Suprapubic skin (tissue), 4 donors: ENCODE results near the gene WDR54.

Source experiments
- CTCF ChIP-seq, 2 donors: fragments of 200-600 bp in 1 of 2; fragments of 450-650 bp in 1 of 2; sonication (generic) in 1 of 2; IDR thresholded peaks; one replicate each; pipeline ENCODE4 v1.5.1; 2016 to 2019; ENCODE audit warnings: antibody characterized with exemption in 2 of 2, mild to moderate bottlenecking in 1 of 2, moderate library complexity in 1 of 2
- EP300 ChIP-seq: sonication (generic); formaldehyde crosslinking; IDR thresholded peaks from one replicate; pipeline ENCODE4 v1.6.1; 2017; ENCODE audit warnings: antibody characterized with exemption
- POLR2AphosphoS5 ChIP-seq, 3 donors: sonication (generic); formaldehyde crosslinking; IDR thresholded peaks; one replicate each; pipeline ENCODE4 v1.6.1; 2017; ENCODE audit warnings: antibody characterized with exemption in 3 of 3

GRCh38 chr2:74414441-74414840, 7.1 kb upstream of the WDR54 start:
- TF ChIP-seq EP300 (no peak), CTCF (IDR thresholded peaks at IDR 0.05) (no peak), POLR2AphosphoS5 (IDR thresholded peaks at IDR 0.05) (no peak)
